ES-I3 (cell line): ENCODE data around the gene MRTFA.
"Not testable (repeated sequence)": the region's sequence is repeated elsewhere in the genome, so short reads cannot be mapped to it uniquely, and the experiment has no call there.

ENCODE experiments used
- H3K36me3 ChIP-seq: 2 replicates; pipeline ENCODE4 v1.6.1; 2013; ENCODE audit warnings: mild to moderate bottlenecking, low read length, control low read depth, moderate library complexity; ENCODE audit not compliant: insufficient read depth
- H3K4me1 ChIP-seq: 2 replicates; pipeline ENCODE4 v1.6.1; 2013; ENCODE audit warnings: mild to moderate bottlenecking, control low read depth, low read length; ENCODE audit not compliant: insufficient read depth
- H3K9ac ChIP-seq: 2 replicates; pipeline ENCODE4 v1.6.1; 2013; ENCODE audit warnings: low read depth, mild to moderate bottlenecking, low read length, moderate library complexity
- H3K9me3 ChIP-seq: 2 replicates; pipeline ENCODE4 v1.6.1; 2013; ENCODE audit warnings: mild to moderate bottlenecking, low read length, moderate library complexity; ENCODE audit not compliant: control insufficient read depth, insufficient read depth

The MRTFA gene

GRCh38 chr22:40586781-40587180 lies 49.7 kb downstream of the MRTFA start:
- H3K9ac ChIP-seq, result no peak overlapping the region
- peaks cover 7% of the 10 kb centered on the region; the same call in 1 of the 2 replicates for H3K9me3 ChIP-seq
- no peaks in the 10 kb centered on the region; the same call in 1 of the 2 replicates for H3K36me3 ChIP-seq
- no peaks in the 10 kb centered on the region for H3K4me1 ChIP-seq

- Histone ChIP-seq H3K4me1 (no peaks in the 10 kb centered on the region), H3K36me3 (no peaks in the 10 kb centered on the region; the same call in 1 of the 2 replicates), H3K9me3 (peaks cover 7% of the 10 kb centered on the region; the same call in 1 of the 2 replicates), H3K9ac (no peak overlapping the region)
These were observed 51.2 kb downstream of the MRTFA start for GRCh38 chr22:40585310-40585751.

GRCh38 chr22:40584766-40585165 lies 51.8 kb downstream of the MRTFA start:
- H3K9ac ChIP-seq, H3K36me3 ChIP-seq, H3K4me1 ChIP-seq, H3K9me3 ChIP-seq: not testable (repeated sequence)

- Histone ChIP-seq H3K9ac (no peak overlapping the region), H3K9me3 (peaks cover 7% of the 10 kb centered on the region; the same call in 1 of the 2 replicates), H3K36me3 (no peaks in the 10 kb centered on the region; the same call in 1 of the 2 replicates), H3K4me1 (no peaks in the 10 kb centered on the region)
These were observed 53.3 kb downstream of the MRTFA start for GRCh38 chr22:40583053-40583741.

GRCh38 chr22:40582063-40582462 lies 54.5 kb downstream of the MRTFA start:
- Histone ChIP-seq H3K9ac (no peak overlapping the region), H3K36me3 (no peaks in the 10 kb centered on the region; the same call in 1 of the 2 replicates), H3K4me1 (no peaks in the 10 kb centered on the region), H3K9me3 (peaks cover 7% of the 10 kb centered on the region; the same call in 1 of the 2 replicates)

- peaks cover 7% of the 10 kb centered on the region; the same call in 1 of the 2 replicates for H3K9me3 ChIP-seq
- no peak overlapping the region for H3K9ac ChIP-seq
- H3K36me3 ChIP-seq, result no peaks in the 10 kb centered on the region; the same call in 1 of the 2 replicates
- no peaks in the 10 kb centered on the region for H3K4me1 ChIP-seq
These were observed 55.9 kb downstream of the MRTFA start for GRCh38 chr22:40580631-40581030.

- Histone ChIP-seq H3K4me1 (no peaks in the 10 kb centered on the region), H3K9me3 (no peaks in the 10 kb centered on the region), H3K9ac (no peak overlapping the region), H3K36me3 (no peaks in the 10 kb centered on the region; the same call in 1 of the 2 replicates)
These were observed 58.3 kb downstream of the MRTFA start for GRCh38 chr22:40578171-40578570.

GRCh38 chr22:40572976-40573375 lies 63.5 kb downstream of the MRTFA start:
- Histone ChIP-seq H3K9me3 (peaks cover 3% of the 10 kb centered on the region), H3K36me3 (no peaks in the 10 kb centered on the region), H3K4me1 (peaks cover 4% of the 10 kb centered on the region; the same call in 1 of the 2 replicates), H3K9ac (no peak overlapping the region)

GRCh38 chr22:40571887-40572286 lies 64.6 kb downstream of the MRTFA start:
- Histone ChIP-seq H3K4me1 (peaks cover 12% of the 10 kb centered on the region; the same call in 1 of the 2 replicates), H3K9ac (no peak overlapping the region), H3K9me3 (peaks cover 3% of the 10 kb centered on the region), H3K36me3 (no peaks in the 10 kb centered on the region)

GRCh38 chr22:40567626-40568328 lies 68.7 kb downstream of the MRTFA start:
- Histone ChIP-seq H3K9ac (no peak overlapping the region), H3K4me1 (peaks cover 12% of the 10 kb centered on the region; the same call in 1 of the 2 replicates), H3K9me3 (peaks cover 3% of the 10 kb centered on the region), H3K36me3 (no peaks in the 10 kb centered on the region)

GRCh38 chr22:40567106-40567505 lies 69.4 kb downstream of the MRTFA start:
- Histone ChIP-seq H3K9ac (no peak overlapping the region), H3K4me1 (peaks cover 12% of the 10 kb centered on the region; the same call in 1 of the 2 replicates), H3K9me3 (peaks cover 3% of the 10 kb centered on the region), H3K36me3 (no peaks in the 10 kb centered on the region)

GRCh38 chr22:40560994-40561515 lies 75.5 kb downstream of the MRTFA start:
- Histone ChIP-seq H3K9me3 (no peaks in the 10 kb centered on the region), H3K4me1 (no peaks in the 10 kb centered on the region), H3K36me3 (no peaks in the 10 kb centered on the region)

GRCh38 chr22:40560551-40560950 lies 76.0 kb downstream of the MRTFA start:
- no peaks in the 10 kb centered on the region for H3K4me1 ChIP-seq
- H3K9me3 ChIP-seq, result no peaks in the 10 kb centered on the region
- no peak overlapping the region for H3K9ac ChIP-seq
- H3K36me3 ChIP-seq, result no peaks in the 10 kb centered on the region

More at GRCh38 chr22:40560994-40561515, 75.5 kb downstream of the MRTFA start:
- no peak overlapping the region for H3K9ac ChIP-seq

GRCh38 chr22:40557972-40558371 lies 78.5 kb downstream of the MRTFA start:
- H3K9ac ChIP-seq, result no peak overlapping the region
- H3K36me3 ChIP-seq, result no peaks in the 10 kb centered on the region
- H3K9me3 ChIP-seq, result no peaks in the 10 kb centered on the region

More at GRCh38 chr22:40557972-40558371, 78.5 kb downstream of the MRTFA start:
- no peaks in the 10 kb centered on the region; the same call in 1 of the 2 replicates for H3K4me1 ChIP-seq
